HepG2 (cell line): ENCODE data around the gene SELENOT. TPM values are rescaled to one million over a fixed set of nuclear protein-coding genes. Genes with fewer than 3 reads are reported as not detected.

Source experiments
- ATAC-seq: fragments of 200-7000 bp; cut with Tn5 transposase; 3 replicates; pipeline ENCODE4 v1.9.1; 2020; ENCODE audit warnings: mild to moderate bottlenecking, moderate library complexity
- BruUV-seq: library from RNA; stranded (reverse); fragments of 400-500 nt; replicated peaks from 2 replicates; lab custom pipeline; 2021; lab: Mats Ljungman, UMichigan
- CTCF ChIA-PET: fragments of 300-600 bp; formaldehyde crosslinking; extraction: SDS; loops from one replicate; lab custom pipeline; 2021; ENCODE audit warnings: low total read pairs, inconsistent platforms, low intra/inter-chr PET ratio; lab: Yijun Ruan, JAX
- POLR2A ChIA-PET: fragments of 350-600 bp; sonication (Branson Sonifier 250); formaldehyde crosslinking; loops from one replicate; lab custom pipeline; 2020; ENCODE audit warnings: antibody characterized with exemption, inconsistent platforms; lab: Yijun Ruan, JAX
- DNase-seq: peaks from one replicate; pipeline ENCODE4 v3.0.0-alpha.2; 2015; ENCODE audit warnings: low spot score
- FAIRE-seq: peaks from 3 replicates; lab custom pipeline; 2011; peaks lifted over from hg19 to GRCh38; lab: Jason Lieb, UNC
- H2AFZ ChIP-seq: one replicate; pipeline ENCODE4 v1.6.1; 2011; ENCODE audit warnings: low read length, inconsistent platforms
- H3K27ac ChIP-seq: fragments of 300-600 bp; 3 replicates; pipeline ENCODE4 v1.8.0; 2011; ENCODE audit warnings: mixed run types, mild to moderate bottlenecking, mixed read lengths, low read length, inconsistent platforms; ENCODE audit not compliant: insufficient read depth; ENCODE audit errors: extremely low read length
- H3K27me3 ChIP-seq, 2 experiments: fragments of 200-600 bp in 1 of 2; 2 replicates in 1 of 2; 3 replicates in 1 of 2; pipeline versions ENCODE4 v1.6.0 to v1.8.0; 2011; ENCODE audit warnings: low read length in 2 of 2, mild to moderate bottlenecking in 2 of 2, moderate library complexity in 2 of 2, inconsistent platforms in 1 of 2; ENCODE audit not compliant: insufficient read depth in 2 of 2, control insufficient read depth in 1 of 2
- H3K36me3 ChIP-seq, 2 experiments: fragments of 200-600 bp in 1 of 2; replicated peaks in 1 of 2; 2 replicates in 1 of 2; 3 replicates in 1 of 2; pipeline versions ENCODE4 v1.5.1 to v1.8.0; 2011; ENCODE audit warnings: low read length in 2 of 2, inconsistent platforms in 1 of 2; ENCODE audit not compliant: insufficient read depth in 2 of 2, control insufficient read depth in 1 of 2
- H3K4me1 ChIP-seq: 2 replicates; pipeline ENCODE4 v1.5.1; 2012; ENCODE audit warnings: low read length, inconsistent platforms; ENCODE audit not compliant: insufficient read depth
- H3K4me2 ChIP-seq: 2 replicates; pipeline ENCODE4 v1.6.0; 2011; ENCODE audit warnings: low read depth, low read length, inconsistent platforms
- H3K4me3 ChIP-seq, 3 experiments: fragments of 200-600 bp in 1 of 3; sonication (generic), shearing (Covaris generic) in 1 of 3; replicated peaks in 1 of 3; 2 replicates each; pipeline ENCODE4 v1.5.1; 2011 to 2016; ENCODE audit warnings: low read length in 3 of 3, inconsistent platforms in 2 of 3, low read depth in 2 of 3, mild to moderate bottlenecking in 2 of 3, control low read depth in 1 of 3, mixed read lengths in 1 of 3; ENCODE audit not compliant: insufficient read depth in 1 of 3
- H3K79me2 ChIP-seq: one replicate; pipeline ENCODE4 v1.6.1; 2011; ENCODE audit warnings: low read length, inconsistent platforms; ENCODE audit not compliant: insufficient read depth
- H3K9ac ChIP-seq: 2 replicates; pipeline ENCODE4 v1.6.0; 2011; ENCODE audit warnings: mild to moderate bottlenecking, low read depth, low read length, inconsistent platforms; ENCODE audit not compliant: insufficient read depth
- H3K9me3 ChIP-seq: 2 replicates; pipeline ENCODE4 v1.5.1; 2012; ENCODE audit warnings: mild to moderate bottlenecking, low read length
- H4K20me1 ChIP-seq: 2 replicates; pipeline ENCODE4 v1.6.0; 2011; ENCODE audit warnings: inconsistent platforms, mild to moderate bottlenecking, low read length, moderate library complexity; ENCODE audit not compliant: insufficient read depth
- DMTF1 ChIP-seq: sonication (generic); formaldehyde crosslinking; IDR thresholded peaks from 2 replicates; pipeline ENCODE4 v1.4.0; 2020; ENCODE audit warnings: mild to moderate bottlenecking, missing genetic modification reagents
- FOXA3 ChIP-seq: IDR thresholded peaks from 2 replicates; pipeline ENCODE4 v1.6.1; 2016; ENCODE audit warnings: missing genetic modification reagents, missing compliant biosample characterization
- GPBP1L1 ChIP-seq: sonication (generic); formaldehyde crosslinking; IDR thresholded peaks from 2 replicates; pipeline ENCODE4 v1.5.0; 2020; ENCODE audit warnings: mild to moderate bottlenecking, missing genetic modification reagents
- HIVEP1 ChIP-seq: sonication (generic); formaldehyde crosslinking; IDR thresholded peaks from 2 replicates; pipeline ENCODE4 v1.4.0; 2020; ENCODE audit warnings: mild to moderate bottlenecking, missing genetic modification reagents
- LCORL ChIP-seq, 2 experiments: fragments of 450-650 bp in 1 of 2; sonication (generic) in 1 of 2; formaldehyde crosslinking in 1 of 2; IDR thresholded peaks; 2 replicates each; pipeline versions ENCODE4 v1.5.0 to v1.6.1; 2017 to 2020; ENCODE audit warnings: antibody characterized with exemption in 1 of 2, missing genetic modification reagents in 1 of 2
- REL ChIP-seq: sonication (generic); formaldehyde crosslinking; conservative IDR thresholded peaks from 2 replicates; pipeline ENCODE4 v1.8.0; 2022; ENCODE audit warnings: mild to moderate bottlenecking, missing genetic modification reagents, moderate library complexity
- SETDB1 ChIP-seq: sonication (generic); formaldehyde crosslinking; IDR thresholded peaks from 2 replicates; pipeline ENCODE4 v1.5.1; 2020; ENCODE audit warnings: missing genetic modification reagents, mild to moderate bottlenecking, borderline replicate concordance
- SIN3A ChIP-seq: IDR thresholded peaks from 2 replicates; pipeline ENCODE4 v1.6.1; 2011; ENCODE audit warnings: low read depth, mild to moderate bottlenecking, control low read depth, low read length, borderline replicate concordance
- SP5 ChIP-seq: IDR thresholded peaks from 2 replicates; pipeline ENCODE4 v1.6.1; 2016; ENCODE audit warnings: low read depth, borderline replicate concordance
- SRSF4 ChIP-seq: fragments of 200-400 bp; formaldehyde crosslinking; IDR thresholded peaks from one replicate; pipeline ENCODE4 v1.6.1; 2018; ENCODE audit warnings: mild to moderate bottlenecking, low read depth, low read length, moderate library complexity; ENCODE audit not compliant: poor library complexity, severe bottlenecking
- THAP8 ChIP-seq: sonication (generic); formaldehyde crosslinking; IDR thresholded peaks from 2 replicates; pipeline ENCODE4 v1.5.1; 2020; ENCODE audit warnings: missing genetic modification reagents, mild to moderate bottlenecking, borderline replicate concordance
- USF2 ChIP-seq, 2 experiments: sonication (generic) in 1 of 2; formaldehyde crosslinking in 1 of 2; IDR thresholded peaks; 2 replicates each; pipeline versions ENCODE4 v1.5.1 to v1.6.1; 2011 to 2020; ENCODE audit warnings: borderline replicate concordance in 1 of 2, low read depth in 1 of 2, low read length in 1 of 2, mild to moderate bottlenecking in 1 of 2, missing genetic modification reagents in 1 of 2, moderate library complexity in 1 of 2
- ZNF713 ChIP-seq: sonication (generic); formaldehyde crosslinking; IDR thresholded peaks from 2 replicates; pipeline ENCODE4 v1.4.0; 2020; ENCODE audit warnings: mild to moderate bottlenecking, missing genetic modification reagents
- ZNF788 ChIP-seq: sonication (generic); formaldehyde crosslinking; IDR thresholded peaks from 2 replicates; pipeline ENCODE4 v1.5.0; 2020; ENCODE audit warnings: mild to moderate bottlenecking, missing genetic modification reagents, borderline replicate concordance
- ZSCAN5A ChIP-seq: sonication (generic); formaldehyde crosslinking; IDR thresholded peaks from 2 replicates; pipeline ENCODE4 v1.8.0; 2022; ENCODE audit warnings: mild to moderate bottlenecking, missing genetic modification reagents, borderline replicate concordance
- WGBS: methylation state at CpG from one replicate; pipeline ENCODE4 v1.1.6; 2017; ENCODE audit warnings: low lambda C conversion rate; 5-methylcytosine and 5-hydroxymethylcytosine counted together
- in situ Hi-C: cut with HindIII; loops from 2 replicates; pipeline ENCODE4 v1.10.0; 2017; ENCODE audit warnings: low pct_unique_long_range_greater_than_20kb; ENCODE audit not compliant: extremely low pct_ligation_motif_present
- intact Hi-C: fragments of 100-400 bp; cut with micrococcal nuclease; formaldehyde crosslinking; loops from one replicate; pipeline ENCODE4 v1.10.0; 2022; ENCODE audit not compliant: unreplicated experiment
- polyA plus RNA-seq, 8 experiments: library from polyadenylated mRNA; depleted of rRNA in 3 of 8; stranded (reverse) in 7 of 8; unstranded in 1 of 8; fragments of >200 nt; fragmentation: Illumina TruSeq in 4 of 8; extraction: Trizol in 4 of 8; gene quantifications; 2 replicates each; pipeline versions ENCODE4 v1.2.1 to v1.2.3, GENCODE V29; 2011 to 2016; ENCODE audit warnings: low read depth in 4 of 8, missing spikeins in 1 of 8, mixed read lengths in 1 of 8; ENCODE audit not compliant: insufficient read depth in 1 of 8
- total RNA-seq, 5 experiments: library from RNA; depleted of rRNA; stranded (reverse); fragments of >200 nt; fragmentation: Illumina TruSeq; extraction: Trizol; gene quantifications; 2 replicates each; pipeline ENCODE4 v1.2.3, GENCODE V29; 2016; ENCODE audit warnings: low read depth in 1 of 5

The SELENOT gene
- total and polyA plus RNA-seq, 2 of the 13 experiments (the other 11 are each of a cell fraction or from before 2014, with no cell fraction given), result 122 to 273 TPM

- DNase-seq, result no peak
- Histone ChIP-seq H3K27ac (no peak overlapping the region), H3K79me2 (no peaks in the 10 kb centered on the region), H3K4me2 (no peak overlapping the region), H3K27me3 (peaks cover 2 to 5% of the 10 kb centered on the region in 2 experiments; a peak in 1 of 5 replicates), H2AFZ (no peak overlapping the region), H3K36me3 (no peaks in the 10 kb centered on the region), H3K9me3 (no peaks in the 10 kb centered on the region), H4K20me1 (no peaks in the 10 kb centered on the region), H3K4me1 (no peaks in the 10 kb centered on the region), H3K4me3 (no peak overlapping the region), H3K9ac (no peak overlapping the region)
- CTCF ChIA-PET, result no interaction called here
- no peak for ATAC-seq
- intact Hi-C loops, result no loop called here
- FAIRE-seq, result no peak
- POLR2A ChIA-PET, result no interaction called here
- WGBS, result 54% methylated on average over 5 of the region's 5 CpGs
- in situ Hi-C loops, result no loop called here
- TF ChIP-seq SETDB1 (CRISPR knock-in tag), result no peak
- no peak for TF ChIP-seq SIN3A
- TF ChIP-seq REL (CRISPR knock-in tag), result no peak
- TF ChIP-seq SRSF4, result no peak
- TF ChIP-seq DMTF1, result no peak
- no peak for TF ChIP-seq ZNF788 (CRISPR knock-in tag)
- TF ChIP-seq LCORL (IDR thresholded peaks at IDR 0.05), result no peak
- no peak for TF ChIP-seq LCORL (CRISPR knock-in tag; IDR thresholded peaks at IDR 0.05)
- no peak for TF ChIP-seq SP5 (CRISPR knock-in tag)
- no peak for TF ChIP-seq GPBP1L1 (CRISPR knock-in tag)
- TF ChIP-seq ZNF713 (CRISPR knock-in tag), result no peak
- TF ChIP-seq FOXA3 (CRISPR knock-in tag), result no peak
- TF ChIP-seq ZSCAN5A (CRISPR knock-in tag), result no peak
- TF ChIP-seq THAP8 (CRISPR knock-in tag), result no peak
- TF ChIP-seq USF2 (IDR thresholded peaks at IDR 0.05; ENCODE audit: low read depth, low read length), result no peak
- TF ChIP-seq USF2 (CRISPR knock-in tag; IDR thresholded peaks at IDR 0.05; ENCODE audit: borderline replicate concordance), result no peak
- no peak for TF ChIP-seq HIVEP1 (CRISPR knock-in tag)
- BruUV-seq, result no TSS peak
Observed at GRCh38 chr3:150666167-150666566, 63.0 kb downstream of the SELENOT start.
